HEK293T (cell line): ENCODE data around the gene SPPL2A.

ENCODE experiments used
- CTCF ChIA-PET: fragments of 350-600 bp; formaldehyde crosslinking; extraction: SDS; loops from one replicate; lab custom pipeline; 2021; ENCODE audit warnings: antibody characterized with exemption, inconsistent platforms; lab: Yijun Ruan, JAX
- POLR2A ChIA-PET: fragments of 350-600 bp; formaldehyde crosslinking; extraction: SDS; loops from one replicate; lab custom pipeline; 2020; ENCODE audit warnings: antibody characterized with exemption, inconsistent platforms; lab: Yijun Ruan, JAX
- DNase-seq: peaks from one replicate; pipeline ENCODE4 v3.0.0; 2012; ENCODE audit warnings: mixed read lengths; ENCODE audit errors: extremely low spot score
- ARNT ChIP-seq: fragments of 450-650 bp; IDR thresholded peaks from 2 replicates; pipeline ENCODE4 v1.6.1; 2017; ENCODE audit warnings: mild to moderate bottlenecking
- BHLHE40 ChIP-seq: fragments of 450-650 bp; IDR thresholded peaks from 2 replicates; pipeline ENCODE4 v1.6.1; 2016; ENCODE audit warnings: mild to moderate bottlenecking, moderate library complexity, borderline replicate concordance
- CTBP1 ChIP-seq: fragments of 450-650 bp; IDR thresholded peaks from 2 replicates; pipeline ENCODE4 v1.6.1; 2016; ENCODE audit warnings: borderline replicate concordance
- ELF4 ChIP-seq: fragments of 450-650 bp; IDR thresholded peaks from 2 replicates; pipeline ENCODE4 v1.6.1; 2017; ENCODE audit warnings: antibody characterized with exemption
- FOXA1 ChIP-seq: fragments of 450-650 bp; IDR thresholded peaks from 2 replicates; pipeline ENCODE4 v1.6.1; 2016; ENCODE audit warnings: mild to moderate bottlenecking
- FOXK2 ChIP-seq: fragments of 450-650 bp; IDR thresholded peaks from 2 replicates; pipeline ENCODE4 v1.6.1; 2016; ENCODE audit warnings: mild to moderate bottlenecking
- FOXM1 ChIP-seq: fragments of 450-650 bp; IDR thresholded peaks from 2 replicates; pipeline ENCODE4 v1.6.1; 2017; ENCODE audit warnings: mild to moderate bottlenecking, borderline replicate concordance
- HDGF ChIP-seq: fragments of 450-650 bp; IDR thresholded peaks from 2 replicates; pipeline ENCODE4 v1.6.1; 2017; ENCODE audit warnings: antibody characterized with exemption, borderline replicate concordance
- L3MBTL2 ChIP-seq: fragments of 450-650 bp; conservative IDR thresholded peaks from 2 replicates; pipeline ENCODE4 v1.6.1; 2016; ENCODE audit warnings: mild to moderate bottlenecking
- LEF1 ChIP-seq: fragments of 450-650 bp; IDR thresholded peaks from 2 replicates; pipeline ENCODE4 v1.6.1; 2017; ENCODE audit warnings: mild to moderate bottlenecking, borderline replicate concordance
- NFRKB ChIP-seq: fragments of 450-650 bp; IDR thresholded peaks from 2 replicates; pipeline ENCODE4 v1.6.1; 2016; ENCODE audit warnings: mild to moderate bottlenecking, moderate library complexity
- PKNOX1 ChIP-seq: fragments of 450-650 bp; IDR thresholded peaks from 2 replicates; pipeline ENCODE4 v1.6.1; 2016
- SP1 ChIP-seq: fragments of 450-650 bp; IDR thresholded peaks from 2 replicates; pipeline ENCODE4 v1.6.1; 2017
- SUZ12 ChIP-seq: fragments of 450-650 bp; IDR thresholded peaks from 2 replicates; pipeline ENCODE4 v1.6.1; 2016; ENCODE audit warnings: mild to moderate bottlenecking
- TARDBP ChIP-seq: fragments of 450-650 bp; IDR thresholded peaks from 2 replicates; pipeline ENCODE4 v1.6.1; 2016
- ZNF384 ChIP-seq: fragments of 450-650 bp; IDR thresholded peaks from 2 replicates; pipeline ENCODE4 v1.6.1; 2016

The SPPL2A gene

GRCh38 chr15:50652671-50653070 is 112.8 kb downstream of the SPPL2A start:
- POLR2A ChIA-PET, result no interaction called here
- TF ChIP-seq LEF1 (no peak), PKNOX1 (no peak), TARDBP (no peak), HDGF (no peak), FOXK2 (no peak), CTBP1 (no peak), FOXM1 (no peak), ELF4 (no peak), SUZ12 (no peak), ARNT (no peak), NFRKB (no peak), L3MBTL2 (no peak), BHLHE40 (no peak), ZNF384 (no peak), SP1 (no peak), FOXA1 (no peak)
- no peak for DNase-seq
- CTCF ChIA-PET, result no interaction called here
